ENCODE results near the gene BMP6. TPM values are rescaled to one million over a fixed set of nuclear protein-coding genes. Genes with fewer than 3 reads are reported as not detected.

Gene BMP6
- total RNA-seq, 1 donor from 2014 or later: 0.97 TPM

DNA sequence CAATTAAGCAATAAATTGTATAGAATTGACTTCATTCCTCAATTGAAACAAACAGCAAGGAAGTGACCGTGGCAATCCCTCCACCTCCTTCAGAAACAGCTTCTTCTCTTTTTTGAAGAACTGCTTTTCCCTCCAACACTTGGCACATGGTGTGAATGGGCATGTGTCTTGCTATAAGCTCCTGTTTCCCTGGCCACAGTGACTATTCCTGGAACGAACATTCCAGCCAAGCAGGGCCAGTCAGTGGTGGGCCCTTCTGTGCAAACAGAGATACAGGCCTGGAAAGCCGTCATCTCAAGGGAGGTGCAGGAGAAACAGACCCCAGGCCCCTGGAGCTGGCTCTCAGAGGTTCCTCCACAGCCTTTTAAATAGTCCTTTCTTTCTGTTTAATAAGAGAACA lies 177.8 kb downstream of the BMP6 start:
- H3K27me3 Mint-ChIP-seq (ENCODE audit: unreplicated experiment): peaks cover 3% of the 10 kb centered on the region
- no peak for DNase-seq (ENCODE audit: low spot score)
- H3K4me3 Mint-ChIP-seq (ENCODE audit: unreplicated experiment): no peak overlapping the region
- peaks cover 29% of the 10 kb centered on the region for H3K36me3 Mint-ChIP-seq (ENCODE audit: low read depth, unreplicated experiment)
- H3K4me1 Mint-ChIP-seq (ENCODE audit: unreplicated experiment): peaks cover 6% of the 10 kb centered on the region
- TF ChIP-seq, protein P1, sequence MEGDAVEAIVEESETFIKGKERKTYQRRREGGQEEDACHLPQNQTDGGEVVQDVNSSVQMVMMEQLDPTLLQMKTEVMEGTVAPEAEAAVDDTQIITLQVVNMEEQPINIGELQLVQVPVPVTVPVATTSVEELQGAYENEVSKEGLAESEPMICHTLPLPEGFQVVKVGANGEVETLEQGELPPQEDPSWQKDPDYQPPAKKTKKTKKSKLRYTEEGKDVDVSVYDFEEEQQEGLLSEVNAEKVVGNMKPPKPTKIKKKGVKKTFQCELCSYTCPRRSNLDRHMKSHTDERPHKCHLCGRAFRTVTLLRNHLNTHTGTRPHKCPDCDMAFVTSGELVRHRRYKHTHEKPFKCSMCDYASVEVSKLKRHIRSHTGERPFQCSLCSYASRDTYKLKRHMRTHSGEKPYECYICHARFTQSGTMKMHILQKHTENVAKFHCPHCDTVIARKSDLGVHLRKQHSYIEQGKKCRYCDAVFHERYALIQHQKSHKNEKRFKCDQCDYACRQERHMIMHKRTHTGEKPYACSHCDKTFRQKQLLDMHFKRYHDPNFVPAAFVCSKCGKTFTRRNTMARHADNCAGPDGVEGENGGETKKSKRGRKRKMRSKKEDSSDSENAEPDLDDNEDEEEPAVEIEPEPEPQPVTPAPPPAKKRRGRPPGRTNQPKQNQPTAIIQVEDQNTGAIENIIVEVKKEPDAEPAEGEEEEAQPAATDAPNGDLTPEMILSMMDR (IDR thresholded peaks at IDR 0.05; ENCODE audit: unreplicated experiment): no peak
- no peaks in the 10 kb centered on the region for H3K9me3 Mint-ChIP-seq (ENCODE audit: unreplicated experiment)
- H3K27ac Mint-ChIP-seq (ENCODE audit: unreplicated experiment): no peak overlapping the region

DNA sequence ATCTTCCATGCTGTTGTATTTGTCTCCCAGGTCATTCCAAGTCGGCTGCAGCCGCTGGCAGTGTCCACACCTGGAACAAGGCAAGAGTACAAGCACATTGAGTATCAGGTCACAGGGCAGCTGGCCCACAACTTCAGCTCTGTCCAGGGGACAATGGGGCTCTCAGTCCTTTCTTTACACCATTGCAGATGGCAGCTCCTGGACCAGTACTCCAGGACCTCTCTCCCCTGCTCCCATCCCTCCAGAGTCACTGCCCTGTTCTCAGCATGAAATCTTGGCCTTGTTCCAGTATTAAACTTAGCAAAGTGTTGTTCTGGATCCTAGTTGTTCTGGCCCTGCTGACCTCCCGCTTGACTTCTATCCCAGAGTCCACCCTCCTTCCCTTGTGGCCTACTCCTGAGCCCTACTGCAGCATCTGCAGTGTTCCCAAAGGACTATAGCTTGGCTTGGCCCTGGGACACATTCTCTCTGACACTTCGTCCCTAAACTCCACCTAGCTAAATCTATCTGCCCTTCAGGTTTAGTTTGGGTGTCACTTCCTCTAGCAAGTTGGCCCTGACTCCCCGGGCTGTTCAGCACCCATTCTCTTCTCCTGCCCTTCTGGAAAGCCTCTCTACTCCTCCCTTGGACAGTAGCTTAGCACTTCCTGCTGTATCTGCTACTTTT lies 178.9 kb downstream of the BMP6 start:
- peaks cover 3% of the 10 kb centered on the region for H3K27me3 Mint-ChIP-seq (ENCODE audit: unreplicated experiment)
- DNase-seq (ENCODE audit: low spot score): no peak
- H3K27ac Mint-ChIP-seq (ENCODE audit: unreplicated experiment): no peak overlapping the region
- TF ChIP-seq, protein P1 (IDR thresholded peaks at IDR 0.05; ENCODE audit: unreplicated experiment): no peak
- no peaks in the 10 kb centered on the region for H3K9me3 Mint-ChIP-seq (ENCODE audit: unreplicated experiment)
- H3K36me3 Mint-ChIP-seq (ENCODE audit: low read depth, unreplicated experiment): peaks cover 29% of the 10 kb centered on the region
- H3K4me3 Mint-ChIP-seq (ENCODE audit: unreplicated experiment): peak overlapping the region; percentile 71
- H3K4me1 Mint-ChIP-seq (ENCODE audit: unreplicated experiment): peaks cover 13% of the 10 kb centered on the region

- no peak overlapping the region for H3K4me3 Mint-ChIP-seq (ENCODE audit: unreplicated experiment)
- H3K9me3 Mint-ChIP-seq (ENCODE audit: unreplicated experiment): no peaks in the 10 kb centered on the region
- H3K27ac Mint-ChIP-seq (ENCODE audit: unreplicated experiment): no peak overlapping the region
- H3K4me1 Mint-ChIP-seq (ENCODE audit: unreplicated experiment): peaks cover 13% of the 10 kb centered on the region
- H3K27me3 Mint-ChIP-seq (ENCODE audit: unreplicated experiment): peaks cover 3% of the 10 kb centered on the region
- no peak for DNase-seq (ENCODE audit: low spot score)
- TF ChIP-seq, protein P1 (IDR thresholded peaks at IDR 0.05; ENCODE audit: unreplicated experiment): no peak
- peaks cover 26% of the 10 kb centered on the region for H3K36me3 Mint-ChIP-seq (ENCODE audit: low read depth, unreplicated experiment)
These were observed 179.5 kb downstream of the BMP6 start for GRCh38 chr6:7905416-7905815.

- Mint-ChIP-seq H3K4me3 (ENCODE audit: unreplicated experiment) (no peak overlapping the region), H3K27me3 (ENCODE audit: unreplicated experiment) (peaks cover 3% of the 10 kb centered on the region), H3K4me1 (ENCODE audit: unreplicated experiment) (peaks cover 12% of the 10 kb centered on the region), H3K27ac (ENCODE audit: unreplicated experiment) (no peak overlapping the region), H3K36me3 (ENCODE audit: low read depth, unreplicated experiment) (peaks cover 16% of the 10 kb centered on the region), H3K9me3 (ENCODE audit: unreplicated experiment) (no peaks in the 10 kb centered on the region)
- TF ChIP-seq, protein P1 (IDR thresholded peaks at IDR 0.05; ENCODE audit: unreplicated experiment): no peak
- no peak for DNase-seq (ENCODE audit: low spot score)
These were observed 180.8 kb downstream of the BMP6 start for GRCh38 chr6:7906741-7907140.

- Mint-ChIP-seq H3K4me1 (ENCODE audit: unreplicated experiment) (peaks cover 10% of the 10 kb centered on the region), H3K36me3 (ENCODE audit: low read depth, unreplicated experiment) (peaks cover 14% of the 10 kb centered on the region), H3K4me3 (ENCODE audit: unreplicated experiment) (no peak overlapping the region), H3K9me3 (ENCODE audit: unreplicated experiment) (no peaks in the 10 kb centered on the region), H3K27ac (ENCODE audit: unreplicated experiment) (no peak overlapping the region), H3K27me3 (ENCODE audit: unreplicated experiment) (peaks cover 3% of the 10 kb centered on the region)
- DNase-seq (ENCODE audit: low spot score): no peak
- TF ChIP-seq, protein P1 (IDR thresholded peaks at IDR 0.05; ENCODE audit: unreplicated experiment): no peak
These were observed 181.3 kb downstream of the BMP6 start for GRCh38 chr6:7907159-7907558.
